Right atrium auricular region (tissue), 2 donors: ENCODE results near the gene RFK. TPM values are rescaled to one million over a fixed set of nuclear protein-coding genes. Genes with fewer than 3 reads are reported as not detected.
A peak's percentile ranks its signal among the peaks of the same experiment; 100 is the strongest.
"Not testable (repeated sequence)": the region's sequence is repeated elsewhere in the genome, so short reads cannot be mapped to it uniquely, and the experiment has no call there.

Experiments used
- DNase-seq: peaks from one replicate; pipeline ENCODE4 v3.0.0-alpha.2; 2019; ENCODE audit warnings: low spot score
- H3K27ac ChIP-seq, 2 donors: fragments of 200-600 bp; sonication (generic); 1 replicate in 1 of 2; 2 replicates in 1 of 2; pipeline ENCODE4 v1.5.1; 2016 to 2019
- H3K27me3 ChIP-seq, 2 donors: fragments of 200-600 bp; sonication (generic); one replicate each; pipeline versions ENCODE4 v1.5.1 to v1.6.0; 2017 to 2019
- H3K36me3 ChIP-seq: fragments of 200-600 bp; sonication (generic); one replicate; pipeline ENCODE4 v1.5.1; 2016
- H3K4me1 ChIP-seq, 2 donors: fragments of 200-600 bp; sonication (generic); one replicate each; pipeline versions ENCODE4 v1.5.1 to v1.6.0; 2017 to 2019
- H3K4me3 ChIP-seq, 2 donors: fragments of 200-600 bp; sonication (generic); 1 replicate in 1 of 2; 2 replicates in 1 of 2; pipeline ENCODE4 v1.5.1; 2017 to 2019; ENCODE audit warnings: mild to moderate bottlenecking in 1 of 2, moderate library complexity in 1 of 2
- H3K9me3 ChIP-seq, 2 donors: fragments of 200-600 bp; sonication (generic); one replicate each; pipeline ENCODE4 v1.5.1; 2019
- total RNA-seq, 2 donors: library from RNA; depleted of rRNA; stranded (reverse); fragments of >200 nt; gene quantifications; one replicate each; pipeline ENCODE4 v1.1.0, GENCODE V29; 2016
- TF ChIP-seq, protein P1 (sequence below), 2 donors: fragments of 200-600 bp; sonication (generic); IDR thresholded peaks; one replicate each; pipeline ENCODE4 v1.5.1; 2019; ENCODE audit warnings: antibody characterized with exemption in 2 of 2

Gene RFK
- total RNA-seq = 10 to 100 TPM; 23.7 to 32.0 TPM

- no peaks in the 10 kb centered on the region for H3K36me3 ChIP-seq
- H3K4me3 ChIP-seq = peak within 1 kb of the TSS; percentile 80 to 86
- H3K27me3 ChIP-seq = no peaks in the 10 kb centered on the region
- H3K4me1 ChIP-seq = peaks cover 0 to 23% of the 10 kb centered on the region in 2 donors
- peak within 1 kb of the TSS; percentile 92 to 94 for H3K27ac ChIP-seq
- DNase-seq = peak; percentile 89
- TF ChIP-seq, protein P1, sequence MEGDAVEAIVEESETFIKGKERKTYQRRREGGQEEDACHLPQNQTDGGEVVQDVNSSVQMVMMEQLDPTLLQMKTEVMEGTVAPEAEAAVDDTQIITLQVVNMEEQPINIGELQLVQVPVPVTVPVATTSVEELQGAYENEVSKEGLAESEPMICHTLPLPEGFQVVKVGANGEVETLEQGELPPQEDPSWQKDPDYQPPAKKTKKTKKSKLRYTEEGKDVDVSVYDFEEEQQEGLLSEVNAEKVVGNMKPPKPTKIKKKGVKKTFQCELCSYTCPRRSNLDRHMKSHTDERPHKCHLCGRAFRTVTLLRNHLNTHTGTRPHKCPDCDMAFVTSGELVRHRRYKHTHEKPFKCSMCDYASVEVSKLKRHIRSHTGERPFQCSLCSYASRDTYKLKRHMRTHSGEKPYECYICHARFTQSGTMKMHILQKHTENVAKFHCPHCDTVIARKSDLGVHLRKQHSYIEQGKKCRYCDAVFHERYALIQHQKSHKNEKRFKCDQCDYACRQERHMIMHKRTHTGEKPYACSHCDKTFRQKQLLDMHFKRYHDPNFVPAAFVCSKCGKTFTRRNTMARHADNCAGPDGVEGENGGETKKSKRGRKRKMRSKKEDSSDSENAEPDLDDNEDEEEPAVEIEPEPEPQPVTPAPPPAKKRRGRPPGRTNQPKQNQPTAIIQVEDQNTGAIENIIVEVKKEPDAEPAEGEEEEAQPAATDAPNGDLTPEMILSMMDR (IDR thresholded peaks at IDR 0.05) = peak; percentile 23 to 71
- H3K9me3 ChIP-seq = no peaks in the 10 kb centered on the region
Measured at GRCh38 chr9:76394195-76394959, at the start of gene RFK. RFK (minus strand) TSS chr9:76394426; CDS start chr9:76394171, 255 bp downstream.

DNA sequence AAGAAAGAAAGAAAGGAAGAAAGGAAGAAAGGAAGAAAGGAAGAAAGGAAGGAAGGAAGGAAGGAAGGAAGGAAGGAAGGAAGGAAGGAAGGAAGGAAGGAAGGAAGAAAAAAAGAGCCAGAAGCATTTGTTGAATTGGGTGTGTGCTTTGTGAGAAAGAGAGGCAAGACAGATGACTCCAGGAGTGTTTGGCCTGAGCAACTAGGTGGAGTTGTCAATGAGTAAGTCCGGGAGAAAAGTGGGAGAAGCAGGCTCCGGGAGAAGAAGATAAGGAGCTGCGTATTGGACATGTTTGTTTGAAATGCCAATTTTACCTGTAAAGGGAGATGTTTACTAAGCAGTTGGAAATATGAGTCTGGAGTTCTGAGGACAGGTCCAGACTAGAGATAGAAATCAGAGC is 49.7 kb upstream of the RFK start:
- no peak for DNase-seq
- no peaks in the 10 kb centered on the region for H3K9me3 ChIP-seq
- H3K27ac ChIP-seq = no peak overlapping the region
- peaks cover 0 to 4% of the 10 kb centered on the region in 2 donors for H3K4me1 ChIP-seq
- H3K36me3 ChIP-seq = no peaks in the 10 kb centered on the region
- H3K4me3 ChIP-seq = no peak overlapping the region
- TF ChIP-seq, protein P1 (IDR thresholded peaks at IDR 0.05) = no peak
- H3K27me3 ChIP-seq = no peaks in the 10 kb centered on the region

- TF ChIP-seq, protein P1 (IDR thresholded peaks at IDR 0.05) = no peak
- no peaks in the 10 kb centered on the region for H3K9me3 ChIP-seq
- no peaks in the 10 kb centered on the region for H3K4me1 ChIP-seq
- H3K27ac ChIP-seq = no peak overlapping the region
- DNase-seq = no peak
- no peaks in the 10 kb centered on the region for H3K36me3 ChIP-seq
- H3K27me3 ChIP-seq = no peaks in the 10 kb centered on the region
- H3K4me3 ChIP-seq = no peak overlapping the region
Measured at GRCh38 chr9:76441551-76442322, 47.5 kb upstream of the RFK start.

DNA sequence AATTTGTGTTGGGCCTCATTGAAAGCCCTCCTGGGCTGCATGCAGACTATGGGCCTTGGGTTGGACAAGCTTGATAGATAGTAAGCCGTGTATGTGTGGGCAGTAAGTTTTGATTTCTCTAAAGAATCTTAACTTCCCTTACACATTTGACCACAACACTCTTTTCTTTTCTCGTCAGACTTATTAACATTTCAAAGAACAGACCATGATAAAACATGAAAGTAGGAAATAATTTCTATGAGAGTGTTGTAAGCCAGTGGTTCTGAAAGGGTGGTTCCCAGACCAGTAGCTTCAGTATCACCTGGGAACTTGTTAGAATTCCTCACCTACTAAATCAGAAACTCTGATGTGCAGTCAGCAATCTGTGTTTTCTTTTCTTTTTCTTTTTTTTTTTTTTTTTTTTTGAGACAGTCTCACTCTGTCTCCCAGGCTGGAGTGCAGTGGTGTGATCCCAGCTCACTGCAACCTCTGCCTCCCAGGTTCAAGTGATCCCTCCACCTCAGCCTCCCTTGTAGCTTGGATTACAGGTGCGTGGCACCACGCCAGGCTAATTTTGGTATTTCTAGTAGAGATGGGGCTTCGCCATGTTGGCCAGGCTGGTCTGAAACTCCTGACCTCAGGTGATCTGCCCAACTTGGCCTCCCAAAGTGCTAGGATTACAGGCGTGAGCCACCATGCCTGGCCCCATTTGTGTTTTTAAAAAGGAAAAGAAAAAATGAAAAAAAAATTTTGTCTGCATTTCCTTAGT is 44.8 kb upstream of the RFK start:
- TF ChIP-seq, protein P1 (IDR thresholded peaks at IDR 0.05) = no peak
- Histone ChIP-seq H3K36me3 (no peaks in the 10 kb centered on the region), H3K4me3 (no peak overlapping the region), H3K27me3 (no peaks in the 10 kb centered on the region), H3K27ac (no peak overlapping the region), H3K4me1 (no peaks in the 10 kb centered on the region), H3K9me3 (no peaks in the 10 kb centered on the region)
- no peak for DNase-seq

DNA sequence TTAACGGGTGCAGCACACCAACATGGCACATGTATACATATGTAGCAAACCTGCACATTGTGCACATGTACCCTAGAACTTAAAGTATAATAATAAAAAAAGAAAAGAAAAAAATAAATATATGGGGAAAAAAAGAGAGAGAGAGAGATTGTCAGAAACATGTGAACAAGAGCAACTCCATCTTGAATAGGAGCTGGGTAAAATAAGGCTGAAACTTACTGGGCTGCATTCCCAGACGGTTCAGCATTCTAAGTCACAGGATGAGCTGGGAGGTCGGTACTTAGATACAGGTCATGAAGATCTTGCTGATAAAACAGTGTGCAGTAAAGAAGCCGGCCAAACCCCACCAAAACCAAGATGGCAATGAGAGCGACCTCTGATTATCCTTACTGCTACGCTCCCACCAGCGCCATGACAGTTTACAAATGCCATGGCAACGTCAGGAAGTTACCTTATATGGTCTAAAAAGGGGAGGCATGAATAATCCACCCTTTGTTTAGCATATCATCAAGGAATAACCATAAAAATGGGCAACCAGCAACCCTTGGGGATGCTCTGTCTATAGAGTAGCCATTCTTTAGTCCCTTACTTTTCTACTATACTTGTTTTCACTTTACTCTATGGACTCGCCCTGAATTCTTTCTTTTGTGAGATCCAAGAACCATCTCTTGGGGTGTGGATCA is 42.9 kb upstream of the RFK start:
- DNase-seq, H3K9me3 ChIP-seq, H3K4me1 ChIP-seq, H3K27me3 ChIP-seq, H3K27ac ChIP-seq, H3K36me3 ChIP-seq, H3K4me3 ChIP-seq: not testable (repeated sequence)

- H3K27me3 ChIP-seq, H3K4me1 ChIP-seq, H3K27ac ChIP-seq, H3K4me3 ChIP-seq, H3K9me3 ChIP-seq, H3K36me3 ChIP-seq, DNase-seq: not testable (repeated sequence)
Measured at GRCh38 chr9:76434897-76435296, 40.7 kb upstream of the RFK start.
